Mammary epithelial cell (primary cell): Measurements from ENCODE around the gene SLC38A10.

Source experiments
- EZH2 ChIP-seq: IDR thresholded peaks from 2 replicates; pipeline ENCODE4 v1.6.1; 2012; ENCODE audit warnings: low read length, inconsistent platforms, borderline replicate concordance
- TF ChIP-seq, protein P1 (sequence below), 2 donors: IDR thresholded peaks in 1 of 2; conservative IDR thresholded peaks in 1 of 2; 2 replicates each; pipeline ENCODE4 v1.5.1; 2011 to 2012; ENCODE audit warnings: inconsistent platforms in 2 of 2, low read length in 2 of 2, mild to moderate bottlenecking in 2 of 2, control low read depth in 1 of 2, low read depth in 1 of 2; ENCODE audit not compliant: insufficient read depth in 1 of 2; ENCODE audit errors: extremely low read depth in 1 of 2

GRCh38 chr17:81237591-81238489 lies 57.3 kb downstream of the SLC38A10 start:
- TF ChIP-seq, protein P1, sequence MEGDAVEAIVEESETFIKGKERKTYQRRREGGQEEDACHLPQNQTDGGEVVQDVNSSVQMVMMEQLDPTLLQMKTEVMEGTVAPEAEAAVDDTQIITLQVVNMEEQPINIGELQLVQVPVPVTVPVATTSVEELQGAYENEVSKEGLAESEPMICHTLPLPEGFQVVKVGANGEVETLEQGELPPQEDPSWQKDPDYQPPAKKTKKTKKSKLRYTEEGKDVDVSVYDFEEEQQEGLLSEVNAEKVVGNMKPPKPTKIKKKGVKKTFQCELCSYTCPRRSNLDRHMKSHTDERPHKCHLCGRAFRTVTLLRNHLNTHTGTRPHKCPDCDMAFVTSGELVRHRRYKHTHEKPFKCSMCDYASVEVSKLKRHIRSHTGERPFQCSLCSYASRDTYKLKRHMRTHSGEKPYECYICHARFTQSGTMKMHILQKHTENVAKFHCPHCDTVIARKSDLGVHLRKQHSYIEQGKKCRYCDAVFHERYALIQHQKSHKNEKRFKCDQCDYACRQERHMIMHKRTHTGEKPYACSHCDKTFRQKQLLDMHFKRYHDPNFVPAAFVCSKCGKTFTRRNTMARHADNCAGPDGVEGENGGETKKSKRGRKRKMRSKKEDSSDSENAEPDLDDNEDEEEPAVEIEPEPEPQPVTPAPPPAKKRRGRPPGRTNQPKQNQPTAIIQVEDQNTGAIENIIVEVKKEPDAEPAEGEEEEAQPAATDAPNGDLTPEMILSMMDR (conservative IDR thresholded peaks at IDR 0.05 in 1 of 2, IDR thresholded peaks at IDR 0.05 in 1 of 2; ENCODE audit: extremely low read depth in 1 of 2, insufficient read depth in 1 of 2, low read depth in 1 of 2, low read length in 2 of 2) = no peak
- TF ChIP-seq EZH2 = no peak
